ENCODE results near the gene MICALL2.

Gene MICALL2

DNA sequence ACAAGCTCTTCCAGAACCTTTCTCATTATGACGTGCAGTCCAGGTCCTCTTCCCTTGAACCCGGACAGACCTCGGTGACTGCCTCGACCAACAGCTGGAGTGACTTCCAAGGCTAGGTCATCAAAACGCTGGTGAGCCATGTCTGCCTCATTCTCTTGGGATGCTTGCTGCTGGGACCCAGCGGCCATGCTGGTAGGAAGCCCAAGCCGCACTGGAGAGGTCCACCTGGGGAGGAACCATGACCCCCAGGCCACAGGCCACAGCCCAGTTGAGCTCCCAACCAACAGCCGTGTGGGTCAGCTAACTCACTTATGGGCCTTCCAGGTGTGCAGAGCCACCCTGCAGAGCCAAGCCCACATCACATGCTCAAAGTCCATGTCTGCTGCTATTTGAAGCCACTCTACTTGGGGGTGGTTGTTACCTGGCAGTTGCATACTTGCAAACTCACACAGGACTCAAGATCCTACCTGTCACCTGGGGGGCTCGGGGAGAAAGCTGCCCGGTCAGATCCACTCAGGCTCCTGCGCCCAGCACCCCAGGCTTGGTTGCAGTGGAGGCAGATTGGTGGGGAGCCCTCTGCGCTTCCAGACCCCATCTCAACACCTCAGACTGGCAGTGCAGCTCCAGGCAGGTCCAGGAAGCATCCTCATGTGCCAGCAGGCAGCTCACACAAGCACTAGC lies 57.0 kb downstream of the MICALL2 start:
- Histone ChIP-seq H3K4me3 (no peak overlapping the region), H3K9ac (no peak overlapping the region), H3K27me3 (peaks cover 15 to 56% (median 33%) of the 10 kb centered on the region in 11 experiments; a peak in 21 of 22 replicates), H3K27ac (no peak overlapping the region), H3K9me3 (replicated peaks in 1 of 11) (peaks cover 0 to 15% (median 4%) of the 10 kb centered on the region in 11 experiments; a peak in 6 of 22 replicates), H3K4me2 (no peak overlapping the region), H3K4me1 (peaks cover 10 to 74% (median 38%) of the 10 kb centered on the region in 10 experiments; a peak in 19 of 20 replicates), H4K20me1 (peaks cover 0 to 4% (median 0%) of the 10 kb centered on the region in 11 experiments; a peak in 1 of 22 replicates), H3K36me3 (no peaks in the 10 kb centered on the region)
- TF ChIP-seq Cebpa-rat (IDR thresholded peaks at IDR 0.05), result no peak

DNA sequence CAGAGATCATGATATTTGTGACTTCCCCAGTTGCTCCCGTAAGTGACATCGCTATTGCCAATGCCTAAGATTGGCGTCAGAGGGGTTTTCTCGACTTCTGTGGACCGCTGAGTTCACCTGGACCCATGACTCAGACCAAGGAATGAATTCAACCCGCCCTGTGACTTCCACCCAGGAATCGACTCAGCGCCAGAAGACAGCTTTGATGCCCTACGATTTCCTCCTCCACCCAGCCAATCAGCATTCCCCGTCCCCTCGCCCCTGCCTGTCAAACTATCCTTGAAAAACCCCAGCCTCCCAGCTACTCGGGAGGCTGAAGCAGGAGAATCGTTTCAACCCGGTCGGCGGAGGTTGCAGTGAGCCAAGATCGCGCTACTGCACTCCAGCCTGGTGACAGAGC lies 58.3 kb downstream of the MICALL2 start:
- Histone ChIP-seq H3K4me1 (peaks cover 10 to 79% (median 35%) of the 10 kb centered on the region in 10 experiments; a peak in 19 of 20 replicates), H3K9ac (no peak overlapping the region), H3K9me3 (replicated peaks in 1 of 11) (peaks cover 0 to 18% (median 6%) of the 10 kb centered on the region in 11 experiments; a peak in 6 of 22 replicates), H3K27me3 (peaks cover 8 to 45% (median 26%) of the 10 kb centered on the region in 11 experiments; a peak in 18 of 22 replicates), H3K4me2 (peak overlapping the region in 3 of 11 experiments; percentile 5 to 25 (median 11); a peak in 2 of 22 replicates), H3K4me3 (no peak overlapping the region), H3K36me3 (no peaks in the 10 kb centered on the region), H4K20me1 (no peaks in the 10 kb centered on the region; a peak in 1 of 22 replicates), H3K27ac (no peak overlapping the region)
- no peak for TF ChIP-seq Cebpa-rat (IDR thresholded peaks at IDR 0.05)

DNA sequence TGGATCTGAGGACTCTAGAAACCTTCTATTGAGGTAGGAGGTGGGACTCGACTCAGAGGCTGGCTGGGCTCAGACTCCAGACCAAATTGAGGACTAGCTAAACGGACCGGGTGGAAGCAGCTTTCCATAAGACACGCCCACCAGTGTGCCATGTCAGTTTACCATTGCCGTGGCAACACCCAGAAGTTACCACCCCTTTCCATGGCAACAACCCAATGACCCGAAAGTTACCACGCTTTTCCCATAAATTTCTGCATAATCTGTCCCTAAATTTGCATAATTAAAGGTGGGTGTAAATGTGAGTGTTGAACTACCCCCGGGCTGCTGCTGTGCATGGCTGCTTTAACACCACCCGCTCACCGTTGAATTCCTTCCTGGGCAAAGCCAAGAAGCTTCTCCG lies 58.9 kb downstream of the MICALL2 start:
- Histone ChIP-seq H4K20me1 (no peaks in the 10 kb centered on the region; a peak in 1 of 22 replicates), H3K27ac (no peak overlapping the region), H3K36me3 (no peaks in the 10 kb centered on the region), H3K9me3 (replicated peaks in 1 of 11) (peaks cover 0 to 18% (median 6%) of the 10 kb centered on the region in 11 experiments; a peak in 6 of 22 replicates), H3K4me2 (peak overlapping the region in 5 of 11 experiments; percentile 5 to 25 (median 14); a peak in 4 of 22 replicates), H3K9ac (no peak overlapping the region), H3K27me3 (peaks cover 8 to 42% (median 23%) of the 10 kb centered on the region in 11 experiments; a peak in 18 of 22 replicates), H3K4me1 (peaks cover 15 to 79% (median 39%) of the 10 kb centered on the region in 10 experiments), H3K4me3 (no peak overlapping the region)
- TF ChIP-seq Cebpa-rat (IDR thresholded peaks at IDR 0.05), result no peak

DNA sequence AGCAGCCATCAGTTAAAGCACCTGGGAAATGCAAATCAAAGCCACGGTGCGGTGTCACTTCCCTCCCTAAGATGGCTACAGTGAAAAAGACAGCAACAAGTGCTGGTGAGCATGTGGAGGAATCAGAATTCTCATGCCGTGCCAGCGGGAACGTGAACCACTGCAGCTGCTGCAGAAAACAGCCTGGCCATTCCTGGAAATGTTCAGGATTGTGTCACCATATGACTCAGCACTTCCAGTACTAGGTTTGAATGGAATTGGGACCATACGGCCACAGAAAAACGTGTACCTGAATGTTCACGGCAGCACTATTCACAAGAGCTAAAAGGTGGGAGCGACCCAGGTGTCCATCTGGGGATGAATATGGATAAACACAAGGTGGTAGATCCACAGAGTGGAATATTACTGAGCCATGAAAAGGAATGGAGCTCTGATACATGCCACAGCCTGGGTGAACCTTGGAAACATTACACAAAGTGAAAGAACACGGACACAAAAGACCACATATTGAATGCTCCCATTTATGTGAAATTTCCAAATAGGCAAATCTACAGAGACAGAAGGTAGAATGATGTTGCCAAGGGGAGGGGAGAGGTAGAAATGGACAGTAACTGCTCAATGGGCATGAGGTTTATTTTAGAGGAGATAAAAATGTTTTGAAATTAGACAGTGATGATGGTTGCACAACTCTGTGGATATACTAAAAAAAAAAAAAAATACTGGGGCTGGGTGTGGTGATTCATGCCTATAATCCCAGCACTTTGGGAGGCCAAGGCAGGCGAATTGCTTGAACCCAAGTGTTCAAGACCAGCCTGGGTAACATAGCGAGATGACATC lies 61.6 kb downstream of the MICALL2 start:
- Histone ChIP-seq H3K4me3 (no peak overlapping the region), H3K36me3 (no peaks in the 10 kb centered on the region), H3K9ac (no peak overlapping the region), H4K20me1 (no peaks in the 10 kb centered on the region; a peak in 1 of 22 replicates), H3K27me3 (peaks cover 0 to 22% (median 0%) of the 10 kb centered on the region in 11 experiments; a peak in 8 of 22 replicates), H3K4me1 (peaks cover 9 to 86% (median 39%) of the 10 kb centered on the region in 10 experiments), H3K9me3 (replicated peaks in 1 of 11) (peaks cover 8 to 40% (median 18%) of the 10 kb centered on the region in 11 experiments), H3K27ac (no peak overlapping the region), H3K4me2 (peak overlapping the region in 5 of 11 experiments; percentile 2 to 94 (median 44); a peak in 6 of 22 replicates)
- TF ChIP-seq Cebpa-rat (IDR thresholded peaks at IDR 0.05), result 0 out of 22 replicates have a peak, but pooled peaks of 1 of the 11 experiments have one; percentile 42

DNA sequence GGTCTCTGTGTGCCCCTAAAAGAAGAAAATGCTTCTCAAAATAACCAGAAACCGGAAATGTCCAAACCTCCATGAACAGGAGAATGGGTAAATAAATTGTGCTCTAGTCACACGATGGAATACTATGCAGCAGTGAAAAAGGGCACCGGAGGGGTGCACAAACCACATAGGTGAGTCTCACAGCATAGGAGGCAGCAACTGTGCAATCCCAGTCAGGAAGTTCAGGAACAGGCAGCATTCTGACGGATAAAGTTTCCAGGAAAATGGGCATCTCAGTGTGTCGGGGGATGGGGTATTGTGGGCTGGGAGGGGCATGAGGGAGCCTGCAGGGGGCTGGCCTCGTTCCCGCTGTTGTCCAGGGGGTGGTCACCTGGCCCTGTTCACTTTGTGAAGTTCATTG lies 63.1 kb downstream of the MICALL2 start:
- H3K27me3 ChIP-seq, result peaks cover 0 to 11% (median 0%) of the 10 kb centered on the region in 11 experiments; a peak in 5 of 22 replicates
- no peaks in the 10 kb centered on the region for H3K36me3 ChIP-seq
- peak overlapping the region in 2 of 11 experiments; percentile 61 to 64; a peak in 2 of 22 replicates for H3K9ac ChIP-seq
- TF ChIP-seq Cebpa-rat (IDR thresholded peaks at IDR 0.05), result no peak
- no peaks in the 10 kb centered on the region; a peak in 1 of 22 replicates for H4K20me1 ChIP-seq
- H3K9me3 ChIP-seq (replicated peaks in 1 of 11), result peaks cover 19 to 48% (median 27%) of the 10 kb centered on the region in 11 experiments
- peak overlapping the region in 4 of 11 experiments; percentile 65 to 75 (median 68); a peak in 7 of 22 replicates for H3K27ac ChIP-seq
- peak overlapping the region in 1 of 10 experiments; percentile 33; a peak in 1 of 20 replicates for H3K4me3 ChIP-seq
- peaks cover 9 to 94% (median 46%) of the 10 kb centered on the region in 10 experiments for H3K4me1 ChIP-seq
- peak overlapping the region in 8 of 11 experiments; percentile 75 to 99 (median 92); a peak in 12 of 22 replicates for H3K4me2 ChIP-seq

DNA sequence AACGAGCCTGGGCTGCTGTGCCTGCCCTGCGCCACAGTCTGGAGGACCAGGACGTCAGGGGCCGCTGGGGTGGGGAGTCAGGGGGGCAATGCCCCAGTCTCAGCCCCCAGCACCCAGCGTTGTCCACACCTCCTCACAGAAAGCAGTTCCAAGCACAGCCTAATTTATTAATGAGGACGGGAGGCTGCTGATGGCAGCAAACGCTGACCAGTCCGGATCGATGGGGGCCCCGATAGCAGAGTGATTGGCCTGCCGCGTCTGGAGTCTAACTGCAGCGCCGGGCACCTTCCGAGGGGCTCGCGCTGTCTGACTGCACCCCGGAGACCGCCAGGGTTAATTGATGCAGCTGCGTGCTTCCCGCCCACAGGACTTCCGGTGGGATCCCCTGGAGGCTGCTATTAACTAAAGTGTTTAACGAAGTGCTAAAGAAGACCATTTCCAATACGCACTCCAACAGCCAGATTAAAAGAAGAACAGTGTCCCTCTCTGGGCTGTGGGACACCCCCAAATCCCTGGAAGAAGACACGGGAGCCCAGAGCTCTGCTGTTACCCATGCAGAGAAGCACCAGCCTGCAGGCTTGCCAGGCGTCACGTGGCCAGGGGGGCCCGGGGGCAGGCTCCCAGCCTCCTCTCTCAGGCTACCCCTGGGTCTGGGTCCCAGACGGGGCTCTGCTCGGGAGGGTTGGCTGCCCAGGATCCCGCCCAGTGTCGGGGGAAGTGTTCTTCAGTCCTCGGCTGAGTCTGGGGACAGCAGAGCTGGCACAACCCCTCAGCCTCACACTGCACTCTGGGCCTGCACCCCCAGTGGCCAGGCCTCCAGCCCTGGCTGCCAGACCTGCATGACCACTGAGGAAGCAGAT lies 63.8 kb downstream of the MICALL2 start:
- Histone ChIP-seq H3K9me3 (replicated peaks in 1 of 11) (peaks cover 19 to 55% (median 29%) of the 10 kb centered on the region in 11 experiments), H3K36me3 (no peaks in the 10 kb centered on the region), H4K20me1 (no peaks in the 10 kb centered on the region; a peak in 1 of 22 replicates), H3K4me3 (peak overlapping the region in 7 of 10 experiments; percentile 2 to 36 (median 32); a peak in 10 of 20 replicates), H3K27ac (peak overlapping the region in 6 of 11 experiments; percentile 24 to 75 (median 66); a peak in 11 of 22 replicates), H3K4me2 (peak overlapping the region; percentile 75 to 99 (median 91)), H3K27me3 (peaks cover 0 to 9% (median 0%) of the 10 kb centered on the region in 11 experiments; a peak in 4 of 22 replicates), H3K9ac (peak overlapping the region in 6 of 11 experiments; percentile 6 to 71 (median 61); a peak in 10 of 22 replicates), H3K4me1 (peaks cover 9 to 89% (median 46%) of the 10 kb centered on the region in 10 experiments)
- no peak for TF ChIP-seq Cebpa-rat (IDR thresholded peaks at IDR 0.05)

DNA sequence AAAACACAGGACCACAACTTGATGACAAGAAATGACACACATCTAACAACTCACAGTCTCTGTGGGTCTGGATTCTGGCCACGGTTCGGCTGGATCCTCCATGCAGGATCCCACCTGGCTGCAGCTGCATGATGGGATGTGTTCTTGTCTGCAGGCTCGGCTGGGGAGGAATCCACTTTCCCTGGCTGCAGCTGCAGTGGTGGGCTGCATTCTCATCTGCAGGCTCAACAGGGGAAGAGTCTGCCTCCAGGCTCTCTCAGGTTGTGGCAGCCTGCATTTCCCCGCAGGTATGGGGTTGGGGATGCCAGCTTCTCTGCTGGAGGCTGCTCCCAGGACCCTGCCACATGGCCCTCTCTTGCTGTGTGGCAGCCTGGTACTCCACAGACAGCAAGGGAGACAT lies 64.9 kb downstream of the MICALL2 start:
- peaks cover 19 to 56% (median 29%) of the 10 kb centered on the region in 11 experiments for H3K9me3 ChIP-seq (replicated peaks in 1 of 11)
- TF ChIP-seq Cebpa-rat (IDR thresholded peaks at IDR 0.05), result no peak
- no peak overlapping the region for H3K27ac ChIP-seq
- H4K20me1 ChIP-seq, result no peaks in the 10 kb centered on the region; a peak in 1 of 22 replicates
- H3K4me1 ChIP-seq, result peaks cover 9 to 90% (median 51%) of the 10 kb centered on the region in 10 experiments
- H3K4me2 ChIP-seq, result peak overlapping the region in 5 of 11 experiments; percentile 86 to 99 (median 92); a peak in 9 of 22 replicates
- H3K9ac ChIP-seq, result no peak overlapping the region
- peaks cover 0 to 9% (median 0%) of the 10 kb centered on the region in 11 experiments; a peak in 3 of 22 replicates for H3K27me3 ChIP-seq
- H3K4me3 ChIP-seq, result no peak overlapping the region
- H3K36me3 ChIP-seq, result no peaks in the 10 kb centered on the region

All from BLaER1 treated with 17β-estradiol and CSF1 and Interleukin-3, amounts not matched to agents 10 nM and 100 nM (cell line).